K562 (cell line): ENCODE results near the gene DNAJB12. TPM values are rescaled to one million over a fixed set of nuclear protein-coding genes. Genes with fewer than 3 reads are reported as not detected.

Source experiments
- CHD2 ChIP-seq: IDR thresholded peaks from 2 replicates; pipeline ENCODE4 v1.6.1; 2011; ENCODE audit warnings: low read depth, low read length
- KDM4B ChIP-seq, 2 experiments: fragments of 450-650 bp in 1 of 2; sonication (generic) in 1 of 2; IDR thresholded peaks; 2 replicates each; pipeline ENCODE4 v1.6.1; 2016 to 2017; ENCODE audit warnings: borderline replicate concordance in 2 of 2, antibody characterized with exemption in 1 of 2, low read depth in 1 of 2, mild to moderate bottlenecking in 1 of 2
- KLF16 ChIP-seq: IDR thresholded peaks from 2 replicates; pipeline ENCODE4 v1.6.1; 2016; ENCODE audit warnings: antibody characterized with exemption
- KLF6 ChIP-seq: fragments of 250-450 bp; sonication (Bioruptor Pico); IDR thresholded peaks from 2 replicates; pipeline ENCODE4 v1.4.0; 2020; ENCODE audit warnings: mild to moderate bottlenecking, moderate library complexity, borderline replicate concordance
- NR3C1 ChIP-seq: sonication (generic); formaldehyde crosslinking; IDR thresholded peaks from 2 replicates; pipeline ENCODE4 v1.8.1; 2022; ENCODE audit warnings: missing genetic modification reagents
- SRSF3 ChIP-seq: fragments of 200-400 bp; formaldehyde crosslinking; IDR thresholded peaks from 2 replicates; pipeline ENCODE4 v1.6.1; 2016; ENCODE audit warnings: mild to moderate bottlenecking, low read length, moderate library complexity; ENCODE audit not compliant: insufficient read depth
- YY1 ChIP-seq, 3 experiments: IDR thresholded peaks; 2 replicates each; pipeline ENCODE4 v1.6.1; 2011; ENCODE audit warnings: low read length in 2 of 3, mild to moderate bottlenecking in 2 of 3, moderate library complexity in 2 of 3, borderline replicate concordance in 1 of 3, control low read depth in 1 of 3, low read depth in 1 of 3; ENCODE audit not compliant: insufficient read depth in 3 of 3, insufficient replicate concordance in 2 of 3, control insufficient read depth in 1 of 3, insufficient read length in 1 of 3; ENCODE audit errors: extremely low read depth in 1 of 3
- ZKSCAN1 ChIP-seq: fragments of 150-350 bp; IDR thresholded peaks from 2 replicates; pipeline ENCODE4 v1.6.1; 2016; ENCODE audit warnings: low read depth, low read length
- ZNF785 ChIP-seq: fragments of 250-450 bp; sonication (Bioruptor Pico); IDR thresholded peaks from 2 replicates; pipeline ENCODE4 v1.4.0; 2020; ENCODE audit warnings: mild to moderate bottlenecking
- polyA plus RNA-seq, 8 experiments: library from polyadenylated mRNA; depleted of rRNA in 4 of 8; stranded (reverse) in 5 of 8; unstranded in 3 of 8; fragments of >200 nt; fragmentation: Nextera tagmentation in 2 of 8; fragmentation: Illumina TruSeq in 1 of 8; extraction: Ambion mirVana in 2 of 8; extraction: Trizol in 1 of 8; gene quantifications; 2 replicates each; pipeline versions ENCODE4 v1.2.1 to v1.2.3, GENCODE V29; 2011 to 2014; ENCODE audit warnings: inconsistent platforms in 1 of 8, missing spikeins in 1 of 8
- total RNA-seq, 7 experiments: library from RNA; depleted of rRNA in 6 of 7; stranded (reverse); fragments of >200 nt in 6 of 7; fragmentation: Illumina TruSeq in 2 of 7; extraction: Trizol in 2 of 7; gene quantifications; 2 replicates each; pipeline versions ENCODE4 v1.2.1 to v1.2.3, GENCODE V29; 2011 to 2021; ENCODE audit warnings: low replicate concordance in 1 of 7
- TF ChIP-seq, protein P1 (sequence below): fragments of 250-450 bp; sonication (Bioruptor Pico); IDR thresholded peaks from 2 replicates; pipeline ENCODE4 v1.5.0; 2021; ENCODE audit warnings: mild to moderate bottlenecking, borderline replicate concordance
- TF ChIP-seq, protein P2 (sequence below), 2 experiments: fragments of 250-450 bp in 1 of 2; fragments of 450-650 bp in 1 of 2; sonication (Bioruptor Pico) in 1 of 2; IDR thresholded peaks; 2 replicates each; pipeline versions ENCODE4 v1.6.1 to v1.8.0; 2016 to 2021; ENCODE audit warnings: mild to moderate bottlenecking in 2 of 2, moderate library complexity in 2 of 2, missing compliant biosample characterization in 1 of 2, missing genetic modification characterization in 1 of 2
- TF ChIP-seq, protein P3 (sequence below): fragments of 250-450 bp; sonication (Bioruptor Pico); IDR thresholded peaks from 2 replicates; pipeline ENCODE4 v1.4.0; 2020; ENCODE audit warnings: borderline replicate concordance
- TF ChIP-seq, protein P4 (sequence below): fragments of 450-650 bp; IDR thresholded peaks from 2 replicates; pipeline ENCODE4 v1.6.1; 2016; ENCODE audit warnings: mild to moderate bottlenecking
- TF ChIP-seq, protein P5 (sequence below): sonication (generic); formaldehyde crosslinking; IDR thresholded peaks from 2 replicates; pipeline ENCODE4 v1.8.0; 2022; ENCODE audit warnings: mild to moderate bottlenecking, missing genetic modification reagents

The DNAJB12 gene
- total and polyA plus RNA-seq, 9 of the 15 experiments (the other 6 are each of a cell fraction or from before 2014, with no cell fraction given), result 3.5 to 31.5 (median 20.3) TPM

DNA sequence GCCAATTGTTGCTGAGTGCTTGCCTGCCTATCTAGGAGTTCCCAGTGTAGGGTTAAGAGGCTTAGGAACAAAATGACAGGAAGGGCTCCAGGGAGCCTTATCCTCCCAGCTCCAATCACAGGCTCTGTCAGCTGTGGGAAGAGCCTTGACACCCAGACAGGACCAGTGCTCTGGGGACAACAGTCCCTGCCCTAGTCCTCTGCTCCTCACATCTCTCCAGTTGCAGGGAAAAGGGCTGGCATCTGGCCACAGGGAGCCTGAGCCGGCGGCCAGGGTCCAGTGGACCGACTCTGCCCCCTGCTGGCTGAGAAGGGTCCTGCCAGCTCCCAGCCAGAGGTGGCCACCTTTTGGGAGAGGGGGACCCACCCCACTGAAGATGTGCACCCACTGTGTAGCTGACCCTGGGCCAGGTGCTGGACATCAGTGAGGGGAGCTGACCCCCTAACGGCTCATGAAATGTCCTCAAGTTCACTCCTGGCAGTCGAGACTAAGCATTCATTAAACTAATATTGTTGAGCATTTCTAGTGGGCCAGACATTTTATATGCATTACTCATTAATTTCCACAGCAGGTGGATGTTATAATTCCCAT lies 17.6 kb downstream of the DNAJB12 start (continued):
- TF ChIP-seq, protein P1, sequence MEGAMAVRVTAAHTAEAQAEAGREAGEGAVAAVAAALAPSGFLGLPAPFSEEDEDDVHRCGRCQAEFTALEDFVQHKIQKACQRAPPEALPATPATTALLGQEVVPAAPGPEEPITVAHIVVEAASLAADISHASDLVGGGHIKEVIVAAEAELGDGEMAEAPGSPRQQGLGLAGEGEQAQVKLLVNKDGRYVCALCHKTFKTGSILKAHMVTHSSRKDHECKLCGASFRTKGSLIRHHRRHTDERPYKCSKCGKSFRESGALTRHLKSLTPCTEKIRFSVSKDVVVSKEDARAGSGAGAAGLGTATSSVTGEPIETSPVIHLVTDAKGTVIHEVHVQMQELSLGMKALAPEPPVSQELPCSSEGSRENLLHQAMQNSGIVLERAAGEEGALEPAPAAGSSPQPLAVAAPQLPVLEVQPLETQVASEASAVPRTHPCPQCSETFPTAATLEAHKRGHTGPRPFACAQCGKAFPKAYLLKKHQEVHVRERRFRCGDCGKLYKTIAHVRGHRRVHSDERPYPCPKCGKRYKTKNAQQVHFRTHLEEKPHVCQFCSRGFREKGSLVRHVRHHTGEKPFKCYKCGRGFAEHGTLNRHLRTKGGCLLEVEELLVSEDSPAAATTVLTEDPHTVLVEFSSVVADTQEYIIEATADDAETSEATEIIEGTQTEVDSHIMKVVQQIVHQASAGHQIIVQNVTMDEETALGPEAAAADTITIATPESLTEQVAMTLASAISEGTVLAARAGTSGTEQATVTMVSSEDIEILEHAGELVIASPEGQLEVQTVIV, result no peak
- TF ChIP-seq, protein P2, sequence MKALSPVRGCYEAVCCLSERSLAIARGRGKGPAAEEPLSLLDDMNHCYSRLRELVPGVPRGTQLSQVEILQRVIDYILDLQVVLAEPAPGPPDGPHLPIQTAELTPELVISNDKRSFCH (CRISPR knock-in tag; IDR thresholded peaks at IDR 0.05), result no peak
- TF ChIP-seq, protein P2 (tag; IDR thresholded peaks at IDR 0.05), result peak; percentile 25; the same call in 1 of the 2 replicates
- no peak for TF ChIP-seq NR3C1 (CRISPR knock-in tag)
- TF ChIP-seq ZNF785, result no peak
- TF ChIP-seq KDM4B (IDR thresholded peaks at IDR 0.05; ENCODE audit: borderline replicate concordance in 2 of 2, low read depth in 1 of 2), result peak in 1 of 2 experiments; percentile 67; a peak in 1 of 4 replicates
- TF ChIP-seq, protein P3, sequence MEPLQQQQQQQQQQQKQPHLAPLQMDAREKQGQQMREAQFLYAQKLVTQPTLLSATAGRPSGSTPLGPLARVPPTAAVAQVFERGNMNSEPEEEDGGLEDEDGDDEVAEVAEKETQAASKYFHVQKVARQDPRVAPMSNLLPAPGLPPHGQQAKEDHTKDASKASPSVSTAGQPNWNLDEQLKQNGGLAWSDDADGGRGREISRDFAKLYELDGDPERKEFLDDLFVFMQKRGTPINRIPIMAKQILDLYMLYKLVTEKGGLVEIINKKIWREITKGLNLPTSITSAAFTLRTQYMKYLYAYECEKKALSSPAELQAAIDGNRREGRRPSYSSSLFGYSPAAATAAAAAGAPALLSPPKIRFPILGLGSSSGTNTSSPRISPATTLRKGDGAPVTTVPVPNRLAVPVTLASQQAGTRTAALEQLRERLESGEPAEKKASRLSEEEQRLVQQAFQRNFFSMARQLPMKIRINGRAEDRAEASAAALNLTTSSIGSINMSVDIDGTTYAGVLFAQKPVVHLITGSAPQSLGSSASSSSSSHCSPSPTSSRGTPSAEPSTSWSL (CRISPR knock-in tag), result no peak
- peak; percentile 63; the same call in 1 of the 2 replicates for TF ChIP-seq ZKSCAN1
- TF ChIP-seq YY1 (IDR thresholded peaks at IDR 0.05; ENCODE audit: borderline replicate concordance in 1 of 3, control insufficient read depth in 1 of 3, extremely low read depth in 1 of 3, insufficient read depth in 3 of 3, insufficient read length in 1 of 3, insufficient replicate concordance in 2 of 3, low read depth in 1 of 3, low read length in 2 of 3), result peak in 1 of 3 experiments; percentile 23
- no peak for TF ChIP-seq SRSF3
- TF ChIP-seq, protein P4, sequence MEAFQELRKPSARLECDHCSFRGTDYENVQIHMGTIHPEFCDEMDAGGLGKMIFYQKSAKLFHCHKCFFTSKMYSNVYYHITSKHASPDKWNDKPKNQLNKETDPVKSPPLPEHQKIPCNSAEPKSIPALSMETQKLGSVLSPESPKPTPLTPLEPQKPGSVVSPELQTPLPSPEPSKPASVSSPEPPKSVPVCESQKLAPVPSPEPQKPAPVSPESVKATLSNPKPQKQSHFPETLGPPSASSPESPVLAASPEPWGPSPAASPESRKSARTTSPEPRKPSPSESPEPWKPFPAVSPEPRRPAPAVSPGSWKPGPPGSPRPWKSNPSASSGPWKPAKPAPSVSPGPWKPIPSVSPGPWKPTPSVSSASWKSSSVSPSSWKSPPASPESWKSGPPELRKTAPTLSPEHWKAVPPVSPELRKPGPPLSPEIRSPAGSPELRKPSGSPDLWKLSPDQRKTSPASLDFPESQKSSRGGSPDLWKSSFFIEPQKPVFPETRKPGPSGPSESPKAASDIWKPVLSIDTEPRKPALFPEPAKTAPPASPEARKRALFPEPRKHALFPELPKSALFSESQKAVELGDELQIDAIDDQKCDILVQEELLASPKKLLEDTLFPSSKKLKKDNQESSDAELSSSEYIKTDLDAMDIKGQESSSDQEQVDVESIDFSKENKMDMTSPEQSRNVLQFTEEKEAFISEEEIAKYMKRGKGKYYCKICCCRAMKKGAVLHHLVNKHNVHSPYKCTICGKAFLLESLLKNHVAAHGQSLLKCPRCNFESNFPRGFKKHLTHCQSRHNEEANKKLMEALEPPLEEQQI, result no peak
- no peak for TF ChIP-seq CHD2
- TF ChIP-seq, protein P5, sequence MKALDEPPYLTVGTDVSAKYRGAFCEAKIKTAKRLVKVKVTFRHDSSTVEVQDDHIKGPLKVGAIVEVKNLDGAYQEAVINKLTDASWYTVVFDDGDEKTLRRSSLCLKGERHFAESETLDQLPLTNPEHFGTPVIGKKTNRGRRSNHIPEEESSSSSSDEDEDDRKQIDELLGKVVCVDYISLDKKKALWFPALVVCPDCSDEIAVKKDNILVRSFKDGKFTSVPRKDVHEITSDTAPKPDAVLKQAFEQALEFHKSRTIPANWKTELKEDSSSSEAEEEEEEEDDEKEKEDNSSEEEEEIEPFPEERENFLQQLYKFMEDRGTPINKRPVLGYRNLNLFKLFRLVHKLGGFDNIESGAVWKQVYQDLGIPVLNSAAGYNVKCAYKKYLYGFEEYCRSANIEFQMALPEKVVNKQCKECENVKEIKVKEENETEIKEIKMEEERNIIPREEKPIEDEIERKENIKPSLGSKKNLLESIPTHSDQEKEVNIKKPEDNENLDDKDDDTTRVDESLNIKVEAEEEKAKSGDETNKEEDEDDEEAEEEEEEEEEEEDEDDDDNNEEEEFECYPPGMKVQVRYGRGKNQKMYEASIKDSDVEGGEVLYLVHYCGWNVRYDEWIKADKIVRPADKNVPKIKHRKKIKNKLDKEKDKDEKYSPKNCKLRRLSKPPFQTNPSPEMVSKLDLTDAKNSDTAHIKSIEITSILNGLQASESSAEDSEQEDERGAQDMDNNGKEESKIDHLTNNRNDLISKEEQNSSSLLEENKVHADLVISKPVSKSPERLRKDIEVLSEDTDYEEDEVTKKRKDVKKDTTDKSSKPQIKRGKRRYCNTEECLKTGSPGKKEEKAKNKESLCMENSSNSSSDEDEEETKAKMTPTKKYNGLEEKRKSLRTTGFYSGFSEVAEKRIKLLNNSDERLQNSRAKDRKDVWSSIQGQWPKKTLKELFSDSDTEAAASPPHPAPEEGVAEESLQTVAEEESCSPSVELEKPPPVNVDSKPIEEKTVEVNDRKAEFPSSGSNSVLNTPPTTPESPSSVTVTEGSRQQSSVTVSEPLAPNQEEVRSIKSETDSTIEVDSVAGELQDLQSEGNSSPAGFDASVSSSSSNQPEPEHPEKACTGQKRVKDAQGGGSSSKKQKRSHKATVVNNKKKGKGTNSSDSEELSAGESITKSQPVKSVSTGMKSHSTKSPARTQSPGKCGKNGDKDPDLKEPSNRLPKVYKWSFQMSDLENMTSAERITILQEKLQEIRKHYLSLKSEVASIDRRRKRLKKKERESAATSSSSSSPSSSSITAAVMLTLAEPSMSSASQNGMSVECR, result 0 out of 2 replicates have a peak, but pooled peaks have one; percentile 28
- peak; percentile 51 for TF ChIP-seq KLF16
- TF ChIP-seq KLF6 (CRISPR knock-in tag), result no peak
